Left colon (tissue), 2 donors: ENCODE measurements around the gene WDR86. TPM values are rescaled to one million over a fixed set of nuclear protein-coding genes. Genes with fewer than 3 reads are reported as not detected.
A peak's percentile ranks its signal among the peaks of the same experiment; 100 is the strongest.

Source experiments
- ATAC-seq: fragments of 200-7000 bp; cut with Tn5 transposase; one replicate; pipeline ENCODE4 v1.9.1; 2020; ENCODE audit warnings: mild to moderate bottlenecking, moderate library complexity
- DNase-seq, 2 donors: peaks; one replicate each; pipeline ENCODE4 v3.0.0-alpha.2; 2020
- intact Hi-C, 2 donors: fragments of 100-400 bp; cut with DNase I in 1 of 2; cut with micrococcal nuclease in 1 of 2; formaldehyde crosslinking; loops; one replicate each; pipeline versions ENCODE4 v1.11.2 to v1.14.0; 2022; cut with DNase I, micrococcal nuclease
- total RNA-seq, 2 donors: library from RNA; stranded (reverse); fragmentation: NEBNext Ultra II Directional; extraction: Animal tissue kit (Norgen Biotek cat#: 25700); gene quantifications; one replicate each; pipeline ENCODE4 v1.2.1, GENCODE V29; 2021
- donor health status: DM: no; HTN: no; CAD: no.
- donor health status: DM: yes; HTN: yes; CAD: no.

Gene WDR86
- total RNA-seq, 2 donors from 2014 or later = 0.85 to 2.8 TPM

DNA sequence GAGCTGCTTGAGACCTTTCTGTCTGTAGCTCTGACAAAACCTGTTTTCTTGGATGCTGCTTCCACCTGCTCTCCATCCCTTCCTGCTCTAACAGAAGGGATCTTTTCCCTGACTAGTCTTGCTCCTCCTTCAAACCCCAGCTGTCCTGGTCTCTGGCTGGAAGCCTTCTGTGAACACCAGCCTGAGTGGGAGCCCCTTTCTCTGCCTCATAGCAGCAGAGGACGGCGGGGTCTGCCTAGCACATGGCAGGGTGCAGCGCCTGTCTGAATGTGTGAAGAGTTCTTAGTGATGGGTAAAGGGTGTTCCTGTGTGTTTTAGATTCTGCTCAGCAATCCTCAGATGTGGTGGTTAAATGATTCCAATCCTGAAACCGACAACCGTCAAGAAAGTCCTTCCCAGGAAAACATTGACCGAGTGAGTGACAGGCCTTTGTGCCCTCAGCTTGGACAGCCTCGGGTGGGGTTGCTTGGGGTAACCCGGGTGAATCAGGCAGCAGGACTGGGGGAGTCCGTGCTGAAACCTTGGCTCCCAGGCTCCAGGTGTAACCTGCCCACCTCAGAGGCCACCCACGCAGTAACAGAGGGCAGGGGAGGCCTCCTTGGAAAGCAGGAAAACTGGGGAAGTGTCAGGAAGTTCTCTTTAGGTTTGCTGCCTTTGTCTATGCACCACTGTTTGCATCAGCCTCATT lies 34.2 kb downstream of the WDR86 start:
- DNase-seq (no peak), ATAC-seq (no peak)
- intact Hi-C loops = no loop called here

DNA sequence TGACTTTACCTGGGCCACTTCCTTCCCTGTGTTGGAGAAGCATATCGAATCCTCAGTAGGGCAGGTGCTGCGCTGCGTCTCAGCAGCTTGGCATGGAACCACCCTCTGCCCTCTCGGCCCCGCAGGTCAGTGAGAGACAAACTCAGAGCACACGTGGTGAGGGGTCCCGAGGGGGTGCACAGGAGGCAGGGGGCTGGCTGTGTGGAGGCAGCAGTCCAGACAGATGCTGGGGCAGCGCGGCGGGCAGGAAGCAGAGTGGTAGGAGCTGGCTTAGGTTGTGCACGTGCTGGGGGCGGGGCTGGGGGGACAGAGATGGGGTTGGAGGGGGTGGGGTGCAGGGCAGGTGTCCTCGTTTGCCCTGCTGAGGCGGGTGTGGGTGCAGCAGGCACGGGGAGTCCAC lies 35.1 kb downstream of the WDR86 start:
- intact Hi-C loops = no loop called here
- DNase-seq (no peak), ATAC-seq (no peak)

GRCh38 chr7:151374139-151374538 lies 35.7 kb downstream of the WDR86 start:
- no peak for DNase-seq
- ATAC-seq = no peak
- intact Hi-C loops = no loop called here

DNA sequence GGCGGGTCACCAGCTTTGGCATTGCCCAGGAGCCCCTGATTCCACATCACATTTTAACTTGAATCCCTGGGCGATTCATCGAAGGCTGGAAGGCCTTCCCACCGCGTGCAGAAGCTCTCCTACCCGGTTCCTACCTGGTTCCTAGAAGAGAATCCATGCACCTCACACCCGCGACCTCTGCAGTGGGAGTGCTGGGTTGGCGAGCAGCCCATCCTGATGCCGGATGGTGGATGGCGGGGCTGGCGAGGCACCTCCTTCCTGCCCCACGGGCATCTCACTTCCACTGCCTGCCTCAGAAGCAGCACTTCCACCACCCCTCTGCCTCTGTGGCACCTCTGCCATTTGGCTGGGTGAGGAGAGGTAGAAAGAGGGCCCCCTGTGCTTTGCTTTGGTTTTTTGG lies 36.2 kb downstream of the WDR86 start:
- intact Hi-C loops = no loop called here

DNA sequence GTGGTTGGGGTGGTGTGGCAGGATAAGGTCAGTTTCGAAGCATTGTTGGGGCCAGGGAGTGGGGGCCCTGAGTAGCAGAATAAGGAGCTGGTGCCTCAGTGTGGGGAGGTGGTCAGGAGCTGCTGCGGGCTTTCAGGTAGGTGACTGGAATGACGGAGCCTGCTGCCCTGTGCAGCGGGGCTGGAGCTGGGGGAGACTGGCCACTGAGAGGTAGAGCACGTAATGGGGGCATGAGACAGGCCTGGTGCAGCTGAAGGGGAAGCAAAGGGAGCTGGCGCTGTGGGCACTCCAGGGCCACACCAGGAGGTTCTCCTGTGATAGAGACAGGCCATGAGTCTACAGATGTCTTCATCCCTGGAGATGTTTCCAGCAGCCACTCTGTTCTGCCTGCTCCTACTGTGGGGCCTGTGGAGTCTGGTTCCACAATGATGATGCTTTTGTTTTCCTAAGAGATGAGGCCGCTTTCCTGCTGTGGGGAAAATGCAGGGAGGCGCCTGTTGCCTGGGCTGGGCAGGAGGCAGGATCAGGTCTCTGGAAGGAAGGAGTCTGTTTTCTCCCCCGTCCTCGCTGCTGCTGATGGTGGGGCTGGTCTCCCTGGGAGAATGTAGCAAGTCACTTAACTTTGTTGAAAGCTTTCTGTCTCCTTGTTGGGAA lies 37.1 kb downstream of the WDR86 start:
- DNase-seq = no peak
- ATAC-seq = no peak
- intact Hi-C loops = no loop called here

More for the DNA sequence above, 36.2 kb downstream of the WDR86 start:
- ATAC-seq = no peak
- no peak for DNase-seq

DNA sequence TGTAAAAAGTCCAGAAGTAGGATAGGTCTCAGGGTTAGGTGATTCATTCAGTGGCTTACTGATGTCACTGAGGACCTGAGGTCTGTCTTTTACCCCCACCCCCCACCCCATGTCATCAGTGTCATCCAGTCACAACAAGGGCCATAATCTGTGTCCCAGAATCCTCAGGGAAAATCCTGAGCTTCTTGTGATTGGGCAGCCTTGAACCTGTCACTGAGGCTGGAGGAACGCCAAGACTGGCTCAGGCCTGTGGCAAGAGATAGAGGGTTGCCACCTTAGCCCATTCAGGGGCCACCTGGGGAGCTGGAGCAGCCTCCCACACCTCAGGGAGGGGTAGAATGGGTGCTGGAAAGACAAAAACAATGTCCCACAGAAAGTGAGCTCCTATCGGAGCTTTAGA lies 38.6 kb downstream of the WDR86 start:
- intact Hi-C loops = no loop called here
- DNase-seq (no peak), ATAC-seq (no peak)

DNA sequence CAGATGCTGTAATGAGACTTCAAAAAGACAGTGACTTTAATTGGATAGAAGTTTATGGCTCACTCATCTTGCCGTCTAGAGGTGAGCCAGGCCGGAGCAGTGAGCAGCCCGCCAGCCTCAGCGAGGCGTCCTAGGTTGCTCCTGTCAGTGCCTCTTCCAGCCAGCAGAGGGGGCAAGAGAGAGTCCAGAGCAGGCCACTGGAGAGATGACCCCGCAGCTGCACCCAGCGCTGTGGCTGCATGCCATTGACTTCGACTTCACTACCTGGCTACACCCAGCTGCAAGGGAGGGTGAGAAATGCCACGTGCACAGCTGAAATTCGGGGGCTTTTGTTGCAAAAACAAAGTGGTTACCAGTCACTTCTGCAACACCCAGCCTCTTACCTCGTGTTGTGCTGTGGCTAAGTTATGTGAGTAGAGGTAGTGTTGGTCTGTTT lies 41.7 kb downstream of the WDR86 start:
- DNase-seq (peak; percentile 80 to 89), ATAC-seq (peak; percentile 98)
- intact Hi-C loops = loop anchor here in 1 of 2 donors (2.0 kb wide), 1 partner anchor 81 kb away; no protein-coding TSS in a partner anchor

DNA sequence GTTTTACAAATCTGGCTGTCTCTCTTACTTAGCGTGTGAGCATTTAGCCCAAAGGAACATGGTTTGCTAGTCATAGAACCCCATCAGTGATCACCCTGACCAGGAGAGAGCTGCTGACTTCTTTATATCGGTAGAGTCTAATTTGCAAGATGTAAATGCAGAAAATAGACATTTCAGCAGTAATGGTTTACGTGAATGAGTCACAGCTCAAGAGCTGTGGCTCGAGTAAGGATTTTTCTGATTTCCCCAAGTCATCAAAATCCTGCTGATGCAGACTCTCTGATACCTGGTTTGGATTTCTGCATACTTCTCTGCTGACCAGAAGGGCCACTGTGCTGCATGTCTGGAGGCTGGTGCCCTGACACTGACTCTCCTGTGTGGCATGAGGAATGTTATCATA lies 42.6 kb downstream of the WDR86 start:
- no peak for ATAC-seq
- intact Hi-C loops = no loop called here
- DNase-seq = no peak

- ATAC-seq (no peak), DNase-seq (no peak)
- intact Hi-C loops = no loop called here
These were observed 43.0 kb downstream of the WDR86 start for GRCh38 chr7:151366880-151367222.

DNA sequence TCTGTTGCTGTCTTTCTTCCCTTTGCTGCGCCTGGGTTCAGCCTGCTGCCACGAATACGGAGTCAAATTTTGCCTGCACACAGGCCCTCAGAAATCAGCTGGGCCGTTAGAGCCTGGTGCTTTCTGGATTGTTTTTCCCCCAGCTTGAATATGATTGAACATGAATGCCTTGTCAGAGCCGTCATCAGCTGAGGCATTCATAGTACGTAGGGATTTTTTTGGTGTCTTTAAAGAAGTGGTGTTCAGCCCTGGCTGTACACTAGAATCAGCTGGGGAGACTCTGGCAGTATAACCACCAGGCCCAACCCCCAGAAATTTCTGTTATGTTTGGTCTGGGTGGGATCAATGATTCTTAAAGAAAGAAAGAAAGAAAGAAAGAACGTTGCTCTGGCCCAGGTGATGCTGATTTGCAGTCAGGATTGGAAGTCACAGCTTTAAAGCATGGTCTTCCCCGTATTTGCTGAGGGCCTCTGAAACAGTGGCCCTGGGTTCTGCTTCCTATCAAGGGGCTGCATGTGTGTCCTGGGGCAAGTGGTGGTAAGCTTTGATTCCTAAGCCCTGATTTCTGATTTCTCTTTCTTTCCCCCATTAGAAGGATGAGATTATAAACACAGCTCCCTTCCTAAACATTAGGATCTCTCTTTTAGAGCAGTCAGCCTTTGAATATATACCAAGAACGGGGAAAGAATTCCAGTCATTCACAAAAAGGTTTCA lies 43.5 kb downstream of the WDR86 start:
- ATAC-seq (no peak), DNase-seq (no peak)
- intact Hi-C loops = no loop called here

DNA sequence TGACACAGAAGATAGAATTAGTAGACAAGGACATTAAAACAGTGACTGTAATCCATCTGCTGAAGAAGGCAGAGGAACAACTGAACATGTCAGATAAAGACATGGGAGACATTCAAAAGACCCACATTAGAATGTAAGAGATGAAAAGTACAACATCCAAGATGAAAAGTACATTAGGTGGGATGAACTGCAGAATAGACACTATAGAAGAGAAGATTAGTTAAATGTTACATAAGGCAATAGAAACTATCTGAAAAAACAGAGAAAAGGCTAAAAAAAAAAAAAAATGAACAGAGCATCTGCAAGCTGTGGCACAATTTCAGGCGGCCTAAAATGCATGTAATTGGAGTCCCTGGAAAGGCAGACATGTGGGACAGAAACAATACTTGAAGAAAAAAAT lies 46.7 kb downstream of the WDR86 start:
- DNase-seq = no peak
- intact Hi-C loops = no loop called here
- no peak for ATAC-seq

DNA sequence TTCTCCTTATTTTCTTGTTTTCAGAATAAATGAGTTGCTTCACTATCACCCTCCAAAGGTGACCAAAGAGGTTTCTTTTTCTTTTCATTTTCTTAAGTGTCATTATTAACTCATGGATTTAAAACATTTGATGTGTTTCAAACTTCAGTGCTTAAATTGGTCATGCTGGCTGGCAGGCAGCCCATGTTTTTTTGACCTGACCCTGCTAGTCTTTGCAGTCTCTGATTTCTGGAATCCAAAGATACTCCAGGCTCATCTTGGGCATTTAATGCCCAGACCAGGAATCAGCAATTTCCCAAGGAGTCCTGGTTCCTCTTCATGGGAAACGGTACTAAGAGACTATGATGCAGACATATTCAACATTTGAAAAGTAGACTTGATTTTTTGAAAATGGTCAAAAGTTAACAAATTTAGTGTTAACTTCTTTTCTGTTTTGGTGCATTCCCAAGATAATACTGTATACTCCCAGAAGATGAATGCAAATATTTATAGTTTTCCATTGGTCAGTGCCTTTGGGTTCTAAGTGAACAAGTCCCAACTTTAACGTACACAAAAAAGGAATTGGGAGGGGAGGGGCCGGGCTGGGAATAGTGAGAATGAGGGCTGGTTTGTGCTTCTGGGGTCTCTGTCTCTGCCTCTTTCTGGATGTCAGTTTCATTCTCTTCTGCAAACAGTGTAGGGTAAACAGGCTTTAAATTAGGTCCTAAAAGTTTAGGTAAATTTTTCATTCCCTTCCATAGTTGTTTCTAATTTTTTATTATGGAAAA lies 48.5 kb downstream of the WDR86 start:
- ATAC-seq = no peak
- no peak for DNase-seq

GRCh38 chr7:151352512-151352911 lies 57.3 kb downstream of the WDR86 start:
- intact Hi-C loops = no loop called here
- no peak for DNase-seq
- no peak for ATAC-seq

More for the DNA sequence above, 48.5 kb downstream of the WDR86 start:
- intact Hi-C loops = no loop called here

DNA sequence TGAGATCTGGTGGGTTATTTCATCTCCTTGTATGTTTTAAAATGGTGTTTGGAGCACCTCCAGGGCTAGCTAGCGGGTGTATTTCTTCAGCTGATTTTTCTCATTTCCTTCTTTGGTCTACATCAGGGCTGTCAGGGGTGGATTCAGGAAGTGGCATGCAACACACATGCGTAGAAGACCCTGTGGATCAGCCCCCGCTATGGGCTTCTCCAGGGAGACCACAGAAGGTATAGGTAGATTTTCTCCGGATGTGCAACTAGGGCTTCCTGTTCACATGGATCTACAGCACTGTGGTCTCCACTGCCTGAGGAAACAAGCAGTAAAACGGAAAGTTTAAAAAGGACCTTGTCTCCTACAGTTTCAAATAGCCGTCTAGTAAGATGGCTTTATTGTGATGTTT lies 57.9 kb downstream of the WDR86 start:
- ATAC-seq (no peak), DNase-seq (no peak)
- intact Hi-C loops = loop anchor here in 1 of 2 donors (2.0 kb wide), 1 partner anchor 37 kb away; no protein-coding TSS in a partner anchor

DNA sequence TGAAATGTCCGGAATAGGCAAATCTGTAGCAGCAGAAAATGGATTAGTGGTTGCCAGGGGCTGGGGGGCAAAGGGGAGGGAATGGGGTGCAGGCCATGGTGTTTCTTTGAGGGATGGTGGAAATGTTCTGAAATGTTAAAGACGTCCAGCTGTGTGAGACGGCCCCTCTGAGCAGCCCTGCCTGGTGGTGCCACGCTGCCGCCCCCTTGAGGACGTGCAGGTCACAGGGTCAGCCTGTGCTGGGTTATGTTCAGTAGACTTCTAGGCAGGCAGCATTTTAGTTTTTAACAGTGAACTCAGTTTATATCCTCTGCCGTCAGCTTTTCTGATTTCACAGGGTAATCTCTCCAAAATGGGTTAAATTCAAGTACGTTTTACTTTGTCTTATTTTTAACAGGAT lies 58.8 kb downstream of the WDR86 start:
- DNase-seq (peak in 1 of 2 donors; percentile 41), ATAC-seq (no peak)
- intact Hi-C loops = loop anchor here in 1 of 2 donors (2.0 kb wide), 1 partner anchor 36 kb away; no protein-coding TSS in a partner anchor

GRCh38 chr7:151349507-151349853 lies 60.4 kb downstream of the WDR86 start:
- DNase-seq = peak; percentile 50 to 52

GRCh38 chr7:151348970-151349369 lies 60.9 kb downstream of the WDR86 start:
- intact Hi-C loops = no loop called here
- no peak for ATAC-seq
- no peak for DNase-seq

More at GRCh38 chr7:151349507-151349853, 60.4 kb downstream of the WDR86 start:
- intact Hi-C loops = no loop called here
- ATAC-seq = peak; percentile 78

DNA sequence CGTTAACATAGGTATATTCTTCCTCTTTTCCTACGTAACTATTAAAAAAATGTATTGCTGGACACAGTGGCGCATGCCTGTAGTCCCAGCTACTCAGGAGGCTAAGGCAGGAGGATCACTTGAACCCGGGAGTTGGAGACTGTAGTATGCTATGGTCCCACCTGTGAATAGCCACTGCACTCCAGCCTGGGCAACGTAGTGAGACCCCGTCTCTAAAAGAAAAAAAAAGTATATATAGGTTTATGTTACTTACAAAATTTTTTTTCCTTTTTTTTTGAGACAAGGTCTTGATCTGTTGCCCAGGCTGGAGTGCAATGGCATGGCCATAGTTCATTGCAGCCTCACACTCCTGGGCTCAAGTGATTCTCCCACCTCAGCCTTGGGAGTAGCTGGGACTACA lies 62.6 kb downstream of the WDR86 start:
- no peak for ATAC-seq
- DNase-seq = no peak
- intact Hi-C loops = no loop called here

- intact Hi-C loops = no loop called here
- DNase-seq (no peak), ATAC-seq (no peak)
These were observed 63.4 kb downstream of the WDR86 start for GRCh38 chr7:151346470-151346769.
